ENCODE measurements around the gene P4HA2. TPM values are rescaled to one million over a fixed set of nuclear protein-coding genes. Genes with fewer than 3 reads are reported as not detected.

P4HA2 gene
- total RNA-seq, 4 donors from 2014 or later = 32.8 to 48.7 (median 37.6) TPM

DNA sequence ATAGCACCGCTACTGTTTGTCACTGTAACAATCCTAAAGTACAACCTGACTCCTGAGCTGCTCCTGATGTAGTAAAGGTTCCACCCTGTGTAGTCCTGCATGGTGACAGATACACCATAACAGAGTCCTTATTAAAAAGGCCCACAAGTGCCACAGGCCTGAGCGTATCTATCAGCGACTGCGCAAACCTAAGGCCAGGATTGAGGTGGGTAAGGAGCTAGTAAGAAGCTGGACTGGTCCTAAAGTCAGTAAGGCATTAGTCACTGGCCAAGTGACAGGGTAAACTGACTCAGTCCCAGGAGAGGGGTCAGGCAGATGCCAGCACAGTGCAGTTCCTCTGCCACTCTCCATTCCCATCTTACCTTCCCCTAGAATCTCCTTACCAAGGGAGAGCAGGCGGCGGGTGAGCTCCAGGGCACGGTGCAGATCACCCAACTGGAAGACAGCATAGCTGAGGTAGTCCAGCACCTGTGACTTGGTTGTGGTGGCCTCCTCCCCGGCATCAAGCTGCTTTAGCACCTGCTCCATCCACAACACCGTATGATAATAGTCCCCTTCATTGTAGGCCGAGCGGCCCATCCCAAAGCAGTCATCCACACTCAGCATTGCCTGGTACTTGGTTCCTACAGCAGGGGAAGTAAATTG, 17.6 kb downstream of the P4HA2 start:
- Histone ChIP-seq H3K4me3 (no peak overlapping the region), H3K4me1 (peaks cover 2 to 22% (median 4%) of the 10 kb centered on the region in 3 donors), H3K9me3 (no peaks in the 10 kb centered on the region), H3K36me3 (peaks cover 0 to 79% of the 10 kb centered on the region in 2 donors), H3K27ac (no peak overlapping the region), H3K27me3 (no peaks in the 10 kb centered on the region)
- no peak for TF ChIP-seq POLR2A (IDR thresholded peaks at IDR 0.05)
- no peak for TF ChIP-seq POLR2AphosphoS5 (IDR thresholded peaks at IDR 0.05)
- TF ChIP-seq, protein P1, sequence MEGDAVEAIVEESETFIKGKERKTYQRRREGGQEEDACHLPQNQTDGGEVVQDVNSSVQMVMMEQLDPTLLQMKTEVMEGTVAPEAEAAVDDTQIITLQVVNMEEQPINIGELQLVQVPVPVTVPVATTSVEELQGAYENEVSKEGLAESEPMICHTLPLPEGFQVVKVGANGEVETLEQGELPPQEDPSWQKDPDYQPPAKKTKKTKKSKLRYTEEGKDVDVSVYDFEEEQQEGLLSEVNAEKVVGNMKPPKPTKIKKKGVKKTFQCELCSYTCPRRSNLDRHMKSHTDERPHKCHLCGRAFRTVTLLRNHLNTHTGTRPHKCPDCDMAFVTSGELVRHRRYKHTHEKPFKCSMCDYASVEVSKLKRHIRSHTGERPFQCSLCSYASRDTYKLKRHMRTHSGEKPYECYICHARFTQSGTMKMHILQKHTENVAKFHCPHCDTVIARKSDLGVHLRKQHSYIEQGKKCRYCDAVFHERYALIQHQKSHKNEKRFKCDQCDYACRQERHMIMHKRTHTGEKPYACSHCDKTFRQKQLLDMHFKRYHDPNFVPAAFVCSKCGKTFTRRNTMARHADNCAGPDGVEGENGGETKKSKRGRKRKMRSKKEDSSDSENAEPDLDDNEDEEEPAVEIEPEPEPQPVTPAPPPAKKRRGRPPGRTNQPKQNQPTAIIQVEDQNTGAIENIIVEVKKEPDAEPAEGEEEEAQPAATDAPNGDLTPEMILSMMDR (IDR thresholded peaks at IDR 0.05) = no peak
- no peak for TF ChIP-seq EP300 (IDR thresholded peaks at IDR 0.05)
- 93 to 96% methylated on average over 4 to 5 of the region's 11 CpGs for WGBS, 2 donors (ENCODE audit: low coverage in 1 of 2)
- ATAC-seq = no peak

DNA sequence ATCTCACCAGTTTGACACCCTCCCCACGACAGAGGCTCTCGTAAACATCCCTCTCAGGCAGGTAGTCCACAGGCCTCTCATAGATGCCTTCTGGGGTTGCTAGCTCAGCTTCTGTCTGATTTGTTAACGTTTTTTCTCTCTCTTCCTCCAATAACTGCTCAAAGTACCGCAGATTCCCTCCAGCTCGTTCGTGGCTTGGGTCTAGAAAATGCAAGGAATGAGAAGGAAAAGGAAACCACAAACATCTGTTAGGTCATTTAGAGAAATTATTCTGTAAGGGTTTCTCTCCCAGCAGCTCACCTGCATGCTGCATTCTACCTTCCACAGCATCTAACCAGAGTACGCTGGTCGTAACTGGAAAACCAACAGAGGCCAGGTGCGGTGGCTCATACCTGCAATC, 18.5 kb downstream of the P4HA2 start:
- no peak overlapping the region for H3K27ac ChIP-seq

DNA sequence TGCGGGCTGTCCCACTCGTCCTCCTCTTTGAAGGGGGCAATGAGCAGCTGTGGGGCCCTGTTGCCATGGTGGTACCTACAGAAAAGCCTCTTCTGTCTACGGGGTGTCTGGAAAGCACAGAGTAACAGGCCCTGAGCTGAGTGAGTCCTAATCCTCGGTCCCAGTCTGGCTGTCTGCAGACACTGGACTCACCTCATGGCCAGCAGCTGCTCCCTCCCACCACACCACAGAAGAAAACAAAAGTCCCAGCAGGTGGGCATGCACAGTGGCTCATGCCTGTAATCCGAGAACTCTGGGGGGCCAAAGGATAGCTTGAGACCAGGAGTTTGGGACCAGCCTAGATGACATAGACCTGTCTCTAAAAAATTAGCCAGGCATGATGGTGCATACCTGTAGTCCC, 19.9 kb downstream of the P4HA2 start:
- Histone ChIP-seq H3K4me3 (no peak overlapping the region), H3K27ac (no peak overlapping the region), H3K9me3 (no peaks in the 10 kb centered on the region), H3K27me3 (no peaks in the 10 kb centered on the region), H3K4me1 (peaks cover 0 to 14% (median 0%) of the 10 kb centered on the region in 3 donors), H3K36me3 (peaks cover 0 to 89% of the 10 kb centered on the region in 2 donors)
- ATAC-seq = no peak
- TF ChIP-seq POLR2A (IDR thresholded peaks at IDR 0.05) (no peak), POLR2AphosphoS5 (IDR thresholded peaks at IDR 0.05) (no peak)
- TF ChIP-seq, protein P1 (IDR thresholded peaks at IDR 0.05) = no peak
- WGBS, 2 donors (ENCODE audit: low coverage in 1 of 2) = 80 to 82% methylated on average over 1 to 4 of the region's 5 CpGs

More for the DNA sequence above, 18.5 kb downstream of the P4HA2 start:
- 53% methylated on average over 6 of the region's 9 CpGs; no CpG with 5 or more reads in 1 of the 2 donors for WGBS, 2 donors (ENCODE audit: low coverage in 1 of 2)
- peaks cover 0 to 88% of the 10 kb centered on the region in 2 donors for H3K36me3 ChIP-seq
- H3K4me1 ChIP-seq = peaks cover 0 to 17% (median 0%) of the 10 kb centered on the region in 3 donors
- no peak for ATAC-seq
- no peak overlapping the region for H3K4me3 ChIP-seq
- H3K27me3 ChIP-seq = no peaks in the 10 kb centered on the region
- H3K9me3 ChIP-seq = no peaks in the 10 kb centered on the region
- no peak for TF ChIP-seq POLR2AphosphoS5 (IDR thresholded peaks at IDR 0.05)
- no peak for TF ChIP-seq POLR2A (IDR thresholded peaks at IDR 0.05)
- TF ChIP-seq, protein P1 (IDR thresholded peaks at IDR 0.05) = no peak
- TF ChIP-seq EP300 (IDR thresholded peaks at IDR 0.05) = no peak

DNA sequence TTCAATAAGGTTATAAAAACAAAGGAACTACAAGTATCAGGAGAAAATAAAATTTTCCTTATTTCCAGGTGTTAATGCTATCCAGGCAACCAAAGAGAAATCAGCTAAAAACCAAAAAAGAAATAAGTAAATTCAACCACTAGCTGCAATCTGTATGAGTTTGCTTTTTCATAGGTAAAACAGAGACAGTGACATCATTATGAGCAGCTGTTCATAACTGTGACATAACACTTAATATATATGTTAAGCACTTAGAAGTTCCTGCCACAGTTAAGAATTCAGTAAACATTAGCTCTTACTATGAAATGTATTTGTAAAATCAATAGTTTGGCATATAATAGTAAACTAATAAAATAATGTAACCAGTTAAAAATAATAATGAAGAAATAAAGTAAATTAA, 20.9 kb downstream of the P4HA2 start:
- Histone ChIP-seq H3K4me1 (peaks cover 0 to 14% (median 0%) of the 10 kb centered on the region in 3 donors), H3K27me3 (no peaks in the 10 kb centered on the region), H3K36me3 (peaks cover 0 to 89% of the 10 kb centered on the region in 2 donors), H3K9me3 (no peaks in the 10 kb centered on the region), H3K27ac (no peak overlapping the region), H3K4me3 (no peak overlapping the region)
- ATAC-seq = no peak
- no peak for TF ChIP-seq POLR2AphosphoS5 (IDR thresholded peaks at IDR 0.05)
- TF ChIP-seq POLR2A (IDR thresholded peaks at IDR 0.05) = no peak
- no peak for TF ChIP-seq EP300 (IDR thresholded peaks at IDR 0.05)
- TF ChIP-seq, protein P1 (IDR thresholded peaks at IDR 0.05) = no peak
